DND-41 (cell line): ENCODE measurements around the gene GPR55.

ENCODE experiments used
- EZH2 ChIP-seq: IDR thresholded peaks from 3 replicates; pipeline ENCODE4 v1.6.1; 2012; ENCODE audit warnings: borderline replicate concordance, low read depth, mild to moderate bottlenecking, moderate library complexity, low read length, inconsistent platforms; ENCODE audit not compliant: severe bottlenecking
- TF ChIP-seq, protein P1 (sequence below): IDR thresholded peaks from 2 replicates; pipeline ENCODE4 v1.5.1; 2012; ENCODE audit warnings: borderline replicate concordance, low read length, moderate library complexity, mild to moderate bottlenecking; ENCODE audit not compliant: poor library complexity, severe bottlenecking; ENCODE audit errors: extremely low read depth

DNA sequence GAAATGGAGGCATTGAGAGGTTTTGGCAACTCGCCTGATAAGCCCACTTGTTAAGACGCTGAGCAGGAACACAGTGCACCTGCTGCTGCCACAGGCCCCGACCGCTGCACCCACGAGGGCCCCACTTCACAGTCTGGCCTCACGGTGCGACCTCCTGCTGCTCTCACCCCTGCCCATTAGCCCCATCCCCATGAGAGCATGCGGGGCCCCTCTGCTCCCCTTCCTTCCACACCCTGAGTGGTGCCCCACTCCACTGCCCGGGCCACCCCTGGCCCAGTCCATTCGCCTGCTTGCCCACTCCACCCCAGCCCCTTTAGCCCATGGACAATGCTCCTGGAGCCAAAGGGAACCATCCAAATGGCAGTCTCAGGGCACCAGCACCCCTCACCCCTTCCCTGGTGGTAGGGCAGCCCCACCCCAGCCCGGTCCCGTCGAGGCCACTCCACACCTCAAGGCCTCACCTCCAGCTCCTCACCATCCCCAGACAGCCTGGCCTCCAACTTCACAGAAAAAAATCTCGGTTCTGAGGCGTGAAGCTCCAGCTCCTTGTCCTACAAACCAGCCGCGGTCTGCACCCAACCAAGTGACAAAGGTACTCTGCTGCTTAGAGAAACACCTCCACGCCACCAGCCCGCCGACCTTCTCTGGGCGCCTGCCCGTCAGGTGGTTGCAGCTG lies 6.7 kb upstream of the GPR55 start:
- TF ChIP-seq, protein P1, sequence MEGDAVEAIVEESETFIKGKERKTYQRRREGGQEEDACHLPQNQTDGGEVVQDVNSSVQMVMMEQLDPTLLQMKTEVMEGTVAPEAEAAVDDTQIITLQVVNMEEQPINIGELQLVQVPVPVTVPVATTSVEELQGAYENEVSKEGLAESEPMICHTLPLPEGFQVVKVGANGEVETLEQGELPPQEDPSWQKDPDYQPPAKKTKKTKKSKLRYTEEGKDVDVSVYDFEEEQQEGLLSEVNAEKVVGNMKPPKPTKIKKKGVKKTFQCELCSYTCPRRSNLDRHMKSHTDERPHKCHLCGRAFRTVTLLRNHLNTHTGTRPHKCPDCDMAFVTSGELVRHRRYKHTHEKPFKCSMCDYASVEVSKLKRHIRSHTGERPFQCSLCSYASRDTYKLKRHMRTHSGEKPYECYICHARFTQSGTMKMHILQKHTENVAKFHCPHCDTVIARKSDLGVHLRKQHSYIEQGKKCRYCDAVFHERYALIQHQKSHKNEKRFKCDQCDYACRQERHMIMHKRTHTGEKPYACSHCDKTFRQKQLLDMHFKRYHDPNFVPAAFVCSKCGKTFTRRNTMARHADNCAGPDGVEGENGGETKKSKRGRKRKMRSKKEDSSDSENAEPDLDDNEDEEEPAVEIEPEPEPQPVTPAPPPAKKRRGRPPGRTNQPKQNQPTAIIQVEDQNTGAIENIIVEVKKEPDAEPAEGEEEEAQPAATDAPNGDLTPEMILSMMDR = no peak
- no peak for TF ChIP-seq EZH2
